ENCODE measurements around the gene NEMP1. TPM values are rescaled to one million over a fixed set of nuclear protein-coding genes. Genes with fewer than 3 reads are reported as not detected.

Gene NEMP1
- total and polyA plus RNA-seq, 3 donors from 2014 or later, result 15.9 to 18.2 (median 18.1) TPM

DNA sequence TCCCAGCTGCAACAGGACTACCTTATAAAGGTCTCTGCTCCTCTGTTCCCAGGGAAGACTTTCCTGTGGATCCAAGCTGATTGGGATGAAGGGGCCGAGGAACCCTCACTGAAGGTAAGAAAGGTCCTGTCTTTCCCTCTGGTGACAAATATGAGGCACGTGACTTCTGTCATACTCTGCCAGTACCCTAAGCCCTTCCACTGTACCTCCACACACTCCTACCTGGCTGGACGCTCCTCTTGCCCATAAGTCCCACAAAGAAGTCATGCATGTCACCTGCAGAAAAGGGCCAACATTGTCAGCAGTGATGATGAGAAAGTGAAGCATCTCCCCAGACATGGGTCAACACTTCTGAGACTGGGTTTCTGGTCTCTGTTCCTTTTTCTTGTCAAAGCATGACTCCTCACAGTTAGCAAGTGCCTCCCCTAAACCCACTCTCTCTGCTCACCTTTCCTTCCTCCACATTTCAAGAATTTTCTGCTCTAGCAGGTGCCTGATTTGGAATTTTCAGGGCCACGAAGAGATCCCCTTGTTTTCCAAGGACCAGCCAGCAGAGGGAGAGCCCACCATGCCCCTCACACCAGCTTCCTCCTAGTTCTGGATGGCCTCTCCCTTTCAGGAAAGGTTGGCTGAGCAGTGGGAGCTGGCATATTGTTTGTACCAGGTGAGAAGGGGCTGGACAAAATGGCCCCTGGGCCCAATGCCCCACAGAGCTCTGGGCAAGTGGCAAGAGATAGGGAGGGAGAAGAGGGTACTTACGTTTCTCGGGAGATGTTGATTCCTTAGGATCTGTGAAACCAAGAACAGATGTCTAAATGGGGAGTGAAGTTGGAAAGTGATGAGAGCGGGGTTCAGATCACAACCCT lies 65.8 kb downstream of the NEMP1 start:
- DNase-seq, result no peak
- intact Hi-C loops (cut with DNase I; ENCODE audit: low total_unique reads), result no loop called here
- Histone ChIP-seq H3K4me3 (no peak overlapping the region), H3K27ac (no peak overlapping the region), H3K36me3 (ENCODE audit: low read depth, missing control alignments) (no peaks in the 10 kb centered on the region), H3K27me3 (no peaks in the 10 kb centered on the region), H3K9me3 (no peaks in the 10 kb centered on the region), H3K4me1 (no peaks in the 10 kb centered on the region)
- WGBS, 2 donors, result 89 to 91% methylated on average over 7 of the region's 7 CpGs
- TF ChIP-seq, protein P1, sequence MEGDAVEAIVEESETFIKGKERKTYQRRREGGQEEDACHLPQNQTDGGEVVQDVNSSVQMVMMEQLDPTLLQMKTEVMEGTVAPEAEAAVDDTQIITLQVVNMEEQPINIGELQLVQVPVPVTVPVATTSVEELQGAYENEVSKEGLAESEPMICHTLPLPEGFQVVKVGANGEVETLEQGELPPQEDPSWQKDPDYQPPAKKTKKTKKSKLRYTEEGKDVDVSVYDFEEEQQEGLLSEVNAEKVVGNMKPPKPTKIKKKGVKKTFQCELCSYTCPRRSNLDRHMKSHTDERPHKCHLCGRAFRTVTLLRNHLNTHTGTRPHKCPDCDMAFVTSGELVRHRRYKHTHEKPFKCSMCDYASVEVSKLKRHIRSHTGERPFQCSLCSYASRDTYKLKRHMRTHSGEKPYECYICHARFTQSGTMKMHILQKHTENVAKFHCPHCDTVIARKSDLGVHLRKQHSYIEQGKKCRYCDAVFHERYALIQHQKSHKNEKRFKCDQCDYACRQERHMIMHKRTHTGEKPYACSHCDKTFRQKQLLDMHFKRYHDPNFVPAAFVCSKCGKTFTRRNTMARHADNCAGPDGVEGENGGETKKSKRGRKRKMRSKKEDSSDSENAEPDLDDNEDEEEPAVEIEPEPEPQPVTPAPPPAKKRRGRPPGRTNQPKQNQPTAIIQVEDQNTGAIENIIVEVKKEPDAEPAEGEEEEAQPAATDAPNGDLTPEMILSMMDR (IDR thresholded peaks at IDR 0.05), result no peak
- TF ChIP-seq POLR2A (IDR thresholded peaks at IDR 0.05), result no peak

- Histone ChIP-seq H3K27ac (no peak overlapping the region), H3K36me3 (ENCODE audit: low read depth, missing control alignments) (no peaks in the 10 kb centered on the region), H3K4me1 (peaks cover under 1% of the 10 kb centered on the region), H3K27me3 (no peaks in the 10 kb centered on the region), H3K9me3 (no peaks in the 10 kb centered on the region), H3K4me3 (no peak overlapping the region)
- DNase-seq, result no peak
- TF ChIP-seq POLR2A (IDR thresholded peaks at IDR 0.05), result no peak
- TF ChIP-seq, protein P1 (IDR thresholded peaks at IDR 0.05), result no peak
- intact Hi-C loops (cut with DNase I; ENCODE audit: low total_unique reads), result no loop called here
- 71 to 73% methylated on average over 12 of the region's 12 CpGs for WGBS, 2 donors
Observed at GRCh38 chr12:57011438-57012424, 66.9 kb downstream of the NEMP1 start.

DNA sequence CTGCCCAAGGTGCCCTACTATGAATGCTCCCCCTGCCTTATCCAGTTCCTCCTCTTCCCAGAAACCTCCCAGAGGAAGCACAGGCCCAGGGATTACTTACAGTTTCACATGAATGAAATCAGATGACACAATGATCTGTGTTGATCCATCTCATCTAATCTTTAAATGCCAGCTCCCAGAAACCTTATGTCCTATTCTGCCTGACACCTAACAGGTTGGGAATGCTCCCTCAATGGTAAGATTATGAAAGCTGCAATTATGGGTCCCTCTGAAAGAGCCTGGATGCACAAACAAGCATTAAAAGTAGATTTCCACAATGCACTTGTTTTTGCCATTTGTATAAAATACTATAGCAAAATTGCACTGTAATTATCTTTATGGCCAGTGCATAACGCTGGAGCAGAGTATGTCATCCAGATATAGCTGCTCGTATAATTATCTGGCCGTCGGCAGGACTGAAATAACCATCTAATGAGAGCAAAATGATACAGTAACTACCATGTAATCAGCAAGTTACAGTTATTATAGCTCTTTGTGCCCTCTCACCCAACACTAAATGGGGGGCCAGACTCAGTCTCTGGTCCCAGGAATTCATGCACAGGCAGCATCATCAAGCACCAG lies 67.9 kb downstream of the NEMP1 start:
- no peaks in the 10 kb centered on the region for H3K27me3 ChIP-seq
- no peak overlapping the region for H3K4me3 ChIP-seq
- H3K4me1 ChIP-seq, result peaks cover 3% of the 10 kb centered on the region
- no peak overlapping the region for H3K27ac ChIP-seq
- WGBS, 2 donors, result 66 to 76% methylated on average over 4 of the region's 4 CpGs
- no peaks in the 10 kb centered on the region for H3K9me3 ChIP-seq
- DNase-seq, result no peak
- intact Hi-C loops (cut with DNase I; ENCODE audit: low total_unique reads), result no loop called here
- no peaks in the 10 kb centered on the region for H3K36me3 ChIP-seq (ENCODE audit: low read depth, missing control alignments)
- TF ChIP-seq POLR2A (IDR thresholded peaks at IDR 0.05), result no peak
- TF ChIP-seq, protein P1 (IDR thresholded peaks at IDR 0.05), result no peak

DNA sequence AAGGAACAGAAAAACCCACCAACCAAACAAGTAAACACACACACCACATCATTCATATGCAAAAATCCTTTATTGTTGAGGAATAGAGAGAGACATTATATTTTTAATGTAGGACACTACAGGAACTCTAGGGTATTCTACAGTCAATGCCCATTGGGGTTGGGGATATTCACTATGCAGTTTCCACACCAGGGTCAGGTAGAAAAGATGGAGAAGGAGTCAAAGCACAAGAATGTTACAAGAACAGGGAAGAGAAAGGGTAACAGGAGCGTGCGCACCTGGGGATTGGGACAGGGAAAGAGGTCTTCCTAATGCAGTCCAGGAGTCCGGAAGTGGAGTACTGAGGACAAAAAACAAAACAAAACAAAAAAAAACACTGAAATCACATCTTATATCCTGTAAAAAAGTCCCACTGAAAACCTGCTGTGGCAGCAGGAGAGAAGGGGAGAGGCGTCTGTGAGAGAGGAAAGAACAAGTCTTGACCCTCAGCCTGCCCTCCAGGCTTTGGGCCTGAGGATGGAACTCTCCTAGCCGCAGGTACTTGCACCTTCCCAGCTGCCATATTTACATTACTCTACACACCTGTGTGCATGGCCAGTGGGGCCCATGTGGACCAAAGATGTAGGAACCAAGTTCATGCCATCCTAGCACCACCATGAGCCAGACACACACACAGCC lies 68.5 kb downstream of the NEMP1 start:
- WGBS, 2 donors, result 90 to 91% methylated on average over 5 of the region's 5 CpGs
- no peak overlapping the region for H3K27ac ChIP-seq
- H3K27me3 ChIP-seq, result no peaks in the 10 kb centered on the region
- H3K9me3 ChIP-seq, result no peaks in the 10 kb centered on the region
- DNase-seq, result no peak
- peaks cover 8% of the 10 kb centered on the region for H3K4me1 ChIP-seq
- intact Hi-C loops (cut with DNase I; ENCODE audit: low total_unique reads), result no loop called here
- no peaks in the 10 kb centered on the region for H3K36me3 ChIP-seq (ENCODE audit: low read depth, missing control alignments)
- no peak overlapping the region for H3K4me3 ChIP-seq
- TF ChIP-seq, protein P1 (IDR thresholded peaks at IDR 0.05), result no peak
- no peak for TF ChIP-seq POLR2A (IDR thresholded peaks at IDR 0.05)

Data from testis (tissue), 3 donors.